ENCODE results near the gene JAK3.
"Not testable (repeated sequence)": the region's sequence is repeated elsewhere in the genome, so short reads cannot be mapped to it uniquely, and the experiment has no call there.

The JAK3 gene

DNA sequence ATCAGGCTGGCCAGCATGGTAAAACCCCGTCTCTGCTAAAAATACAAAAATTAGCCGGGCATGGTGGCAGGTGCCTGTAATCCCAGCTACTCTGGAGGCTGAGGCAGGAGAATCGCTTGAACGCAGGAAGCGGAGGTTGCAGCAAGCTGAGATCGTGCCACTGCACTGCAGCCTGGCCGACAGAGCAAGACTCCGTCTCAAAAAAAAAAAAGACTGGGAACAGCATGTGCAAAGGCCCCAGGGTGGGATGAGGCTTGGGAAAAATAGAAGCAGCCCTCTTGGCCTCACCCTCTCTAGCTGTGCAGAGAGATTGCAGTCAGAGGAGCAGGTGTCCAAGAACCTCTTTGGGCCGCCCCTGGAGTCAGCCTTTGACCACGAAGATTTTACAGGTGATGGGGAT is 69.9 kb downstream of the JAK3 start:
- not testable (repeated sequence) for DNase-seq (ENCODE audit: low read depth)

DNA sequence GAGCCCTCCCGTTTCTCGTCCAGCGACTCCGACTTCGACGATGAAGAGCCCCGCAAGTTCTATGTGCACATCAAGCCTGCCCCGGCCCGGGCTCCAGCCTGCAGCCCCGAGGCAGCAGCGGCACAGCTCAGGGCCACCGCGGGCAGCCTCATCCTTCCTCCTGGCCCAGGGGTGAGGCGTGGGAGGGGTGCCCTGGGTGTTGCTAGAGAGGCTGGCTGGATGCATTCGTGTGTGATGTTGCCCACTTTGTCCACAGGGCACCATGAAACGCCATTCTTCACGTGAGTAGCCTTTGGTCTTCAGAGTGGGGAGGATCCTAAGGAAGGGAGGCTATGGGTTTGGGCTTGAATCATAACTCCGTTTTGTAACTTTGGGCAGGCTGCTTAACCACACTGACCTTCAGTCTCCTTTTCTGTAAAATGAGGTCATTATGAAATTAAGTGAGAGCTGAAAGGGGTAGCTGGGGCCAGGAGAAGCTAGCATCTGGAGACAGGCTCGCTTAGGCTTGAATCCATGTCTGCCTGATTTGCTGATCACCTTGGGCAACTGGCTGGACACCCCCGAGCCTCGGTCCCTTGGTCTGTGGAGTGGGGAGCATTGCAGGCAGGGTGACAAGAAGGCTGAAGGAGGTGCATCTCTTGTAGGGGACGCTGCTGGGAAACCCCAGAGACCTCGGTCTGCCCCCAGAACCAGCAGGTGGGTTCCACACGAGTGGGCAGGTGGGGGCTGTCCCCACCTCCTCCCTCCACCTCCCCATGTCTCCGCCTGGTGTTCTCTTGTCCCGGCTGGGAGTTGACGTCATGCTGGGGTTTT is 71.6 kb downstream of the JAK3 start:
- DNase-seq (ENCODE audit: low read depth) = no peak

GRCh38 chr19:17775245-17775927 is 72.4 kb downstream of the JAK3 start:
- DNase-seq (ENCODE audit: low read depth) = peak; percentile 29

Measured in stimulated activated CD8-positive, alpha-beta memory T cell treated with anti-CD3 and anti-CD28 coated beads, Interleukin-7, amount 100 ng/mL, for 24 hours (primary cell).